Activated T-cell treated with anti-CD3 and anti-CD28 coated beads, Interleukin-2, amount 50 U/mL, for 4 hours (primary cell): Measurements from ENCODE around the gene RTL9. TPM values are rescaled to one million over a fixed set of nuclear protein-coding genes. Genes with fewer than 3 reads are reported as not detected.

Source experiments
- ATAC-seq, 2 donors: fragments of 200-7000 bp; cut with Tn5 transposase; one replicate each; pipeline ENCODE4 v1.10.0; 2021
- DNase-seq: peaks from one replicate; pipeline ENCODE4 v3.0.0-alpha.2; 2020
- H3K27me3 Mint-ChIP-seq: one replicate; pipeline ENCODE4 v1.8.0; 2021; ENCODE audit warnings: low read depth, mixed read lengths
- H3K36me3 Mint-ChIP-seq: one replicate; pipeline ENCODE4 v1.8.0; 2022; ENCODE audit warnings: mixed read lengths; ENCODE audit not compliant: insufficient read depth
- H3K4me1 Mint-ChIP-seq: one replicate; pipeline ENCODE4 v1.8.0; 2021; ENCODE audit warnings: low read depth, mixed read lengths
- H3K4me3 Mint-ChIP-seq: one replicate; pipeline ENCODE4 v1.8.0; 2021; ENCODE audit warnings: mild to moderate bottlenecking, moderate library complexity, mixed read lengths
- H3K9me3 Mint-ChIP-seq: one replicate; pipeline ENCODE4 v1.8.0; 2021; ENCODE audit warnings: mixed read lengths
- total RNA-seq, 3 donors: library from RNA; stranded (reverse); gene quantifications; one replicate each; pipeline ENCODE4 v1.2.1, GENCODE V29; 2021

The RTL9 gene
- total RNA-seq, 3 donors from 2014 or later, result not detected

DNA sequence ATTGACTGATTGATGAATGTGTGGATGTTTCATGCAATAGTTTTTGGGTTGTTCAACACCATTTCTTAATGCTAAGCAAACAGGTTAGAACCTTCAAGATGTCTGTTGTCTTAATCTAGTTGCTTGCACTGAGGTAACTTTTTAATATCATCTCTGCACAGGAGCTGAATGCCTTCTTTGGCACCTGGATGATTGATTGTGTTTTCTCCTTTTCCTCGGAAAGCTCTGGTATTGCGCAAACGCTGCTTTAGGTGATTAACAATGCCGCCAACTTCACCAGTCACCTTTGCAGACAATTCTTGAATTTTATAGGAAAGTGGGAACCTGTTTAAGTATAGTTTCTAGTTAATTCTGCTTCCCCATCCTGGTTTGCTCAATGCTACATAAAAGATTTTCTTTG is 48.2 kb downstream of the RTL9 start:
- Mint-ChIP-seq H3K4me1 (peaks cover 2% of the 10 kb centered on the region), H3K27me3 (no peaks in the 10 kb centered on the region), H3K4me3 (no peak overlapping the region), H3K9me3 (no peaks in the 10 kb centered on the region), H3K36me3 (no peaks in the 10 kb centered on the region)
- DNase-seq, result no peak
- ATAC-seq, result no peak

- DNase-seq (peak; percentile 31), ATAC-seq (peak in 1 of 2 donors; percentile 38)
- no peaks in the 10 kb centered on the region for H3K27me3 Mint-ChIP-seq
- no peaks in the 10 kb centered on the region for H3K36me3 Mint-ChIP-seq
- H3K4me1 Mint-ChIP-seq, result peaks cover 2% of the 10 kb centered on the region
- H3K4me3 Mint-ChIP-seq, result no peak overlapping the region
- H3K9me3 Mint-ChIP-seq, result no peaks in the 10 kb centered on the region
Measured at GRCh38 chrX:110407910-110408545, 49.4 kb downstream of the RTL9 start.

Other genes starting within 250 kb of the RTL9 start
- 10 to 100 TPM; 12.6 to 13.4 (median 13.2) TPM for gene AMMECR1, start 40.8 kb upstream of the RTL9 start, total RNA-seq